Measurements from ENCODE around the gene SEPTIN10. TPM values are rescaled to one million over a fixed set of nuclear protein-coding genes. Genes with fewer than 3 reads are reported as not detected.

SEPTIN10 gene
- total and polyA plus RNA-seq, 9 of the 15 experiments (the other 6 are each of a cell fraction or from before 2014, with no cell fraction given), result 0.40 TPM; not detected in 8

- POLR2A ChIA-PET, result no interaction called here
- intact Hi-C loops (cut with micrococcal nuclease) (no loop called here), in situ Hi-C loops (cut with MboI) (no loop called here)
- DNase-seq (ENCODE audit: extremely low read depth in 1 of 4, low spot score in 3 of 4) (no peak), FAIRE-seq (no peak), ATAC-seq (no peak)
- no peaks in the 10 kb centered on the region for H3K9me1 ChIP-seq (ENCODE audit: control insufficient read depth, insufficient read depth, low read length)
- H2AFZ ChIP-seq (ENCODE audit: low read depth, low read length), result no peak overlapping the region
- no peaks in the 10 kb centered on the region; the same call in 1 of the 2 replicates for H4K20me1 ChIP-seq (replicated peaks; ENCODE audit: control insufficient read depth, insufficient read depth, low read length)
- peaks cover 0 to 57% of the 10 kb centered on the region in 2 experiments; a peak in 2 of 5 replicates for H3K27me3 ChIP-seq (ENCODE audit: control insufficient read depth in 2 of 2, insufficient read depth in 2 of 2, low read length in 2 of 2)
- 0% methylated on average over 6 of the region's 6 CpGs for whole genome bisulfite sequencing (ENCODE audit: insufficient coverage, low coverage, missing lambda C conversion rate)
- H3K4me2 ChIP-seq (ENCODE audit: insufficient read depth, low read length), result no peak overlapping the region
- no peak overlapping the region for H3K4me3 ChIP-seq
- no peak overlapping the region for H3K27ac ChIP-seq (ENCODE audit: extremely low read depth, low read depth, low read length)
- CTCF ChIA-PET (ENCODE audit: low intra/inter-chr PET ratio), result no interaction called here
- H3K79me2 ChIP-seq (ENCODE audit: control insufficient read depth, insufficient read depth, low read length), result no peaks in the 10 kb centered on the region
- TF ChIP-seq CBX5 (IDR thresholded peaks at IDR 0.05; ENCODE audit: borderline replicate concordance, low read depth), result no peak
- no peak for TF ChIP-seq MGA (IDR thresholded peaks at IDR 0.05)
- TF ChIP-seq NCOR1 (IDR thresholded peaks at IDR 0.05), result no peak
- TF ChIP-seq CCNT2 (IDR thresholded peaks at IDR 0.05; ENCODE audit: borderline replicate concordance, extremely low read depth, insufficient read length, low read depth, low read length), result no peak
- no peaks in the 10 kb centered on the region for H3K4me1 ChIP-seq (replicated peaks in 1 of 2; ENCODE audit: control insufficient read depth in 2 of 2, insufficient read depth in 2 of 2, low read length in 2 of 2)
- no peaks in the 10 kb centered on the region for H3K36me3 ChIP-seq (ENCODE audit: control insufficient read depth, insufficient read depth, low read length)
- no TSS peak for BruUV-seq (replicated peaks)
- no peaks in the 10 kb centered on the region for H3K9me3 ChIP-seq (replicated peaks; ENCODE audit: control insufficient read depth, insufficient read depth, low read depth, low read length)
- H3K9ac ChIP-seq (ENCODE audit: insufficient read depth in 1 of 2, low read depth in 2 of 2, low read length in 2 of 2), result no peak overlapping the region
These were observed 86.7 kb downstream of the SEPTIN10 start for GRCh38 chr2:109527079-109527478.

Data from K562 (cell line).